Measurements from ENCODE around the gene MYO1H.

GRCh38 chr12:109377139-109377685 lies 29.5 kb downstream of the MYO1H start:
- TF ChIP-seq EZH2 (IDR thresholded peaks at IDR 0.05) (no peak), CTCF (IDR thresholded peaks at IDR 0.05) (no peak), EZH2phosphoT487 (IDR thresholded peaks at IDR 0.05) (no peak)

Data from neural progenitor cell (in vitro differentiated cells).